Neural cell (in vitro differentiated cells): ENCODE data around the gene CACNA1H. TPM values are rescaled to one million over a fixed set of nuclear protein-coding genes. Genes with fewer than 3 reads are reported as not detected.

Experiments
- H2AFZ ChIP-seq: fragments of 200-600, 300-800 bp; sonication (generic), shearing (Covaris generic); 2 replicates; pipeline ENCODE4 v1.6.0; 2014; ENCODE audit warnings: low read depth, mild to moderate bottlenecking, antibody characterized with exemption, low read length, moderate library complexity
- H3F3A ChIP-seq: fragments of 200-600 bp; shearing (Covaris generic); 2 replicates; pipeline ENCODE4 v1.6.1; 2016; ENCODE audit warnings: mild to moderate bottlenecking, moderate library complexity, mixed read lengths, antibody characterized with exemption, low read length; ENCODE audit not compliant: insufficient read depth, poor library complexity, severe bottlenecking
- H3K27ac ChIP-seq: fragments of 200-600, 300-800 bp; sonication (generic), shearing (Covaris generic); 2 replicates; pipeline ENCODE4 v1.5.1; 2014; ENCODE audit warnings: mild to moderate bottlenecking, low read length, moderate library complexity
- H3K27me3 ChIP-seq: fragments of 300-800, 200-600 bp; sonication (generic), shearing (Covaris generic); 2 replicates; pipeline ENCODE4 v1.6.0; 2014; ENCODE audit warnings: mild to moderate bottlenecking, low read depth, low read length, moderate library complexity; ENCODE audit not compliant: insufficient read depth
- H3K36me3 ChIP-seq: fragments of 300-800, 200-600 bp; sonication (generic), shearing (Covaris generic); 2 replicates; pipeline ENCODE4 v1.5.1; 2014; ENCODE audit warnings: mild to moderate bottlenecking, antibody characterized with exemption, low read length, moderate library complexity; ENCODE audit not compliant: insufficient read depth
- H3K4me2 ChIP-seq: fragments of 300-800, 200-600 bp; sonication (generic), shearing (Covaris generic); 2 replicates; pipeline ENCODE4 v1.6.0; 2014; ENCODE audit warnings: mild to moderate bottlenecking, low read length
- H3K4me3 ChIP-seq: fragments of 300-800, 200-600 bp; sonication (generic), shearing (Covaris generic); 2 replicates; pipeline ENCODE4 v1.5.1; 2014; ENCODE audit warnings: mild to moderate bottlenecking, low read length, moderate library complexity
- H3K79me2 ChIP-seq: fragments of 200-600 bp; shearing (Covaris generic); replicated peaks from 2 replicates; pipeline ENCODE4 v1.6.0; 2014; ENCODE audit warnings: mild to moderate bottlenecking, low read length, moderate library complexity; ENCODE audit not compliant: insufficient read depth
- H3K9ac ChIP-seq: fragments of 300-800, 200-600 bp; sonication (generic), shearing (Covaris generic); 2 replicates; pipeline ENCODE4 v1.6.1; 2016; ENCODE audit warnings: mild to moderate bottlenecking, low read length, mixed read lengths
- H3K9me2 ChIP-seq: fragments of 200-600 bp; shearing (Covaris generic); 2 replicates; pipeline ENCODE4 v1.6.1; 2016; ENCODE audit warnings: mild to moderate bottlenecking, low read length, mixed read lengths; ENCODE audit not compliant: insufficient read depth
- H3K9me3 ChIP-seq: fragments of 200-600, 300-800 bp; sonication (generic), shearing (Covaris generic); 2 replicates; pipeline ENCODE4 v1.6.1; 2016; ENCODE audit warnings: mild to moderate bottlenecking, mixed run types, low read length, moderate library complexity, mixed read lengths
- H4K20me1 ChIP-seq: fragments of 200-600 bp; shearing (Covaris generic); 2 replicates; pipeline ENCODE4 v1.6.1; 2016; ENCODE audit warnings: mild to moderate bottlenecking, mixed run types; ENCODE audit not compliant: insufficient read depth
- CTCF ChIP-seq: fragments of 450-650 bp; IDR thresholded peaks from 2 replicates; pipeline ENCODE4 v1.5.1; 2014; ENCODE audit warnings: antibody characterized with exemption, mild to moderate bottlenecking, moderate library complexity; ENCODE audit not compliant: poor library complexity, severe bottlenecking
- EP300 ChIP-seq: fragments of 450-650 bp; conservative IDR thresholded peaks from 2 replicates; pipeline ENCODE4 v1.6.1; 2014; ENCODE audit warnings: antibody characterized with exemption, mild to moderate bottlenecking, moderate library complexity; ENCODE audit not compliant: poor library complexity, severe bottlenecking
- EZH2 ChIP-seq: fragments of 200-600, 300-800 bp; shearing (Covaris generic), sonication (generic); IDR thresholded peaks from 2 replicates; pipeline ENCODE4 v1.6.1; 2014; ENCODE audit warnings: antibody characterized with exemption, low read length, borderline replicate concordance, mild to moderate bottlenecking; ENCODE audit not compliant: insufficient read depth, poor library complexity, severe bottlenecking
- MXI1 ChIP-seq: fragments of 450-650 bp; conservative IDR thresholded peaks from 2 replicates; pipeline ENCODE4 v1.6.1; 2014; ENCODE audit warnings: antibody characterized with exemption, mild to moderate bottlenecking; ENCODE audit not compliant: poor library complexity, severe bottlenecking
- POLR2AphosphoS5 ChIP-seq: IDR thresholded peaks from 2 replicates; pipeline ENCODE4 v1.6.1; 2012
- RAD21 ChIP-seq: fragments of 450-650 bp; conservative IDR thresholded peaks from 2 replicates; pipeline ENCODE4 v1.6.1; 2014; ENCODE audit warnings: antibody characterized with exemption, mild to moderate bottlenecking, moderate library complexity
- REST ChIP-seq: IDR thresholded peaks from 2 replicates; pipeline ENCODE4 v1.6.1; 2012; ENCODE audit warnings: borderline replicate concordance
- SMC3 ChIP-seq: fragments of 450-650 bp; conservative IDR thresholded peaks from 2 replicates; pipeline ENCODE4 v1.6.1; 2014; ENCODE audit warnings: antibody characterized with exemption, mild to moderate bottlenecking, moderate library complexity; ENCODE audit not compliant: poor library complexity
- TAF1 ChIP-seq: IDR thresholded peaks from 2 replicates; pipeline ENCODE4 v1.6.1; 2012; ENCODE audit warnings: low read depth
- polyA plus RNA-seq: library from polyadenylated mRNA; depleted of rRNA; stranded (reverse); fragments of >200 nt; gene quantifications from 2 replicates; pipeline ENCODE4 v1.2.3, GENCODE V29; 2014

CACNA1H gene
- polyA plus RNA-seq, 1 donor from 2014 or later: 27.7 TPM

DNA sequence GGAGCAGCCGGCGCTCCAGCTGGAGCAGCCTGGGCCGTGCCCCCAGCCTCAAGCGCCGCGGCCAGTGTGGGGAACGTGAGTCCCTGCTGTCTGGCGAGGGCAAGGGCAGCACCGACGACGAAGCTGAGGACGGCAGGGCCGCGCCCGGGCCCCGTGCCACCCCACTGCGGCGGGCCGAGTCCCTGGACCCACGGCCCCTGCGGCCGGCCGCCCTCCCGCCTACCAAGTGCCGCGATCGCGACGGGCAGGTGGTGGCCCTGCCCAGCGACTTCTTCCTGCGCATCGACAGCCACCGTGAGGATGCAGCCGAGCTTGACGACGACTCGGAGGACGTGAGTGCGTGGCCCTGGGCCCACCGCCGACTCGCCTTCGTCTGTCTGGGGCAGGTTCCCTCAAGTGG is 56.2 kb downstream of the CACNA1H start:
- Histone ChIP-seq H3K36me3 (no peaks in the 10 kb centered on the region), H3K79me2 (no peaks in the 10 kb centered on the region), H3F3A (no peaks in the 10 kb centered on the region), H4K20me1 (no peaks in the 10 kb centered on the region), H3K9me2 (no peaks in the 10 kb centered on the region), H3K4me2 (no peak overlapping the region), H3K9ac (no peak overlapping the region), H3K27me3 (no peaks in the 10 kb centered on the region), H3K9me3 (no peaks in the 10 kb centered on the region), H2AFZ (no peak overlapping the region), H3K27ac (no peak overlapping the region), H3K4me3 (no peak overlapping the region)
- TF ChIP-seq TAF1: no peak
- TF ChIP-seq EP300: no peak
- TF ChIP-seq CTCF: no peak
- no peak for TF ChIP-seq RAD21
- TF ChIP-seq POLR2AphosphoS5: no peak
- TF ChIP-seq SMC3: no peak
- TF ChIP-seq EZH2: no peak
- no peak for TF ChIP-seq MXI1
- no peak for TF ChIP-seq REST

DNA sequence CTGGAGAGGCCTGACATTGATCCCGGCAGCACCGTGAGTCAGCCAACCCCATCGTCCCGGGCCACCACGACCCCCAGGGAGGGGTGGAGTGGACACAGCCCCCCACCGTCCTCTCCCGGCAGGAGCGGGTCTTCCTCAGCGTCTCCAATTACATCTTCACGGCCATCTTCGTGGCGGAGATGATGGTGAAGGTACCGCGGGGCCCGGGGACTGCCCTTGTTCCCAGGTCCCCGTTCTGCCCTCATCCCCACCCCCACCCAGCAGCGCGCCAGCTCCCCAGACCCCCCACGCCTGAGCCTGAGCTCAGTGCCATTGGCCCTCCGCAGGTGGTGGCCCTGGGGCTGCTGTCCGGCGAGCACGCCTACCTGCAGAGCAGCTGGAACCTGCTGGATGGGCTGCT is 57.6 kb downstream of the CACNA1H start:
- H3K27ac ChIP-seq: no peak overlapping the region
- H3K79me2 ChIP-seq: no peaks in the 10 kb centered on the region
- no peak overlapping the region for H2AFZ ChIP-seq
- H3K9me3 ChIP-seq: no peaks in the 10 kb centered on the region
- no peaks in the 10 kb centered on the region for H4K20me1 ChIP-seq
- H3K27me3 ChIP-seq: no peaks in the 10 kb centered on the region
- no peak overlapping the region for H3K9ac ChIP-seq
- H3F3A ChIP-seq: no peaks in the 10 kb centered on the region
- TF ChIP-seq REST: no peak
- no peak for TF ChIP-seq EP300
- TF ChIP-seq POLR2AphosphoS5: no peak
- no peaks in the 10 kb centered on the region for H3K36me3 ChIP-seq
- H3K9me2 ChIP-seq: no peaks in the 10 kb centered on the region
- no peak overlapping the region for H3K4me3 ChIP-seq
- no peak overlapping the region for H3K4me2 ChIP-seq
